Frontal cortex (tissue), 4 donors: ENCODE results near the gene BGN. TPM values are rescaled to one million over a fixed set of nuclear protein-coding genes. Genes with fewer than 3 reads are reported as not detected.
A peak's percentile ranks its signal among the peaks of the same experiment; 100 is the strongest.

ENCODE experiments used
- DNase-seq, 2 donors: peaks; one replicate each; pipeline ENCODE4 v3.0.0; 2012; ENCODE audit warnings: low spot score in 2 of 2
- FAIRE-seq: peaks from 2 replicates; lab custom pipeline; 2012; peaks lifted over from hg19 to GRCh38; lab: Jason Lieb, UNC
- total RNA-seq: library from RNA; depleted of rRNA; stranded (reverse); fragments of >200 nt; gene quantifications from one replicate; pipeline ENCODE4 v1.2.3, GENCODE V29; 2014
- donor health status: control.
- donor health status: control.
- donor health status: control.

The BGN gene
- total RNA-seq, 1 donor from 2014 or later: 1.6 TPM

GRCh38 chrX:153521034-153521433, 26.3 kb downstream of the BGN start:
- FAIRE-seq (no peak), DNase-seq (no peak)

GRCh38 chrX:153522259-153522658, 27.5 kb downstream of the BGN start:
- no peak for FAIRE-seq
- no peak for DNase-seq

DNA sequence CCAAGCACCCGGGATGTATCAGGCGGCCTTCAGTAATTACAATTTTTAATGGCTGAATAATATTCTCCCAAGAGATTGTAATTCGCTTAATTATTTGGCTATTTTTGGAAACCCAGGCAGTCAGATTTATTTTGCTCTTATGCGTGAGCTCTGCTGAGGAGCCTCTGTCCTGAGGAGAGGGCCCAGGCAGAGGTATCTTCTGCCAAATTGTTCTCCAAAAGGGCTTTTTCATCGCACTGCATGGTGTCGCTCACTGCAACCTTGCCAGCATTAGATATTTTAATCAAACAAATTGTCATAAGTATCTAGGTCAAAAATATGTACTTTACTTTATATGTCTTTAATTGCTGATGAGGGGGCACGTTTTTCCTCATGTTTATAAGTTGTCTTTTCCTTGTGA, 28.5 kb downstream of the BGN start:
- FAIRE-seq (no peak), DNase-seq (no peak)

- FAIRE-seq (no peak), DNase-seq (no peak)
Measured at GRCh38 chrX:153524234-153524633, 29.5 kb downstream of the BGN start.

- DNase-seq (no peak), FAIRE-seq (no peak)
Measured at GRCh38 chrX:153525451-153525850, 30.7 kb downstream of the BGN start.

DNA sequence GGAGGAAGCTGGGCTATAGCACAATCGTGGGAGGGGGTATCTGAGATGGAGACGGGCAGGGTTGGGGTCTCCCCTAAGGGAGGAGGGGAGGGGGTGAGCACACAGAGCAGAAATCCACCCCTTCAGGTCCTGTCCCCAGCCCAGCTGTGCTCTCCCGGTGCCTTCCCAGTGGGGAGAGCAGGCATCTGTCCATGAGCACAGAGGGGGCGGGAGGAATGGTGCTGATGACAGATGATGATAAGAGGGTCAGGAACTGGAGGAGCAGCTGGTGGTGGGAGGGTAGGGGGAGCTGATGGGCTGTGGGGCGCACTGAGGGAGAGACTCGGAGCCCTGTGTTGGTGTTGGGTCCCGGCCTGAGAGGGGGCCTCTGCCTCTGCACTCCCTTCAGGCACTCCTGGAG, 31.3 kb downstream of the BGN start:
- DNase-seq: no peak
- FAIRE-seq: no peak

- FAIRE-seq: no peak
- DNase-seq: no peak
Measured at GRCh38 chrX:153526801-153527200, 32.0 kb downstream of the BGN start.

DNA sequence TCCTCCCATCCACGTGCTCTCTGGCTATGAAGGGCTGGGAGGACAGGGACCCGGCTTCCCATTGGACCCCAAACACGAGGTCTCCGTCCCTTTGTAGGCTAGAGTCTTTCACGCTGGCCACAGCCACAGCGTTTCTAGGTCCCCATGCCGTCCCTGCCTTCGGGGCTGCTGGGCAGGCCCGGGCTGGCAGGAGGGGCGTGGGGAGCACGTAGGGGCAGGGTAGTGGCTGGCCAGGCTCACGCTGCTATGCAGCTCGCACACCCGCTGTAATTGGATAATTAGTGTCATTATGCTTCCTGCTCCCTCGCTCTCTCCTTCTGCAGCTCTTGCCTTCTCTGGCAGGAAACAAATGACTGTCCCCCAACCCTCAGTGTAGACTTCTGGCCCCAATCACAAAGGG, 32.4 kb downstream of the BGN start:
- FAIRE-seq (no peak), DNase-seq (no peak)

DNA sequence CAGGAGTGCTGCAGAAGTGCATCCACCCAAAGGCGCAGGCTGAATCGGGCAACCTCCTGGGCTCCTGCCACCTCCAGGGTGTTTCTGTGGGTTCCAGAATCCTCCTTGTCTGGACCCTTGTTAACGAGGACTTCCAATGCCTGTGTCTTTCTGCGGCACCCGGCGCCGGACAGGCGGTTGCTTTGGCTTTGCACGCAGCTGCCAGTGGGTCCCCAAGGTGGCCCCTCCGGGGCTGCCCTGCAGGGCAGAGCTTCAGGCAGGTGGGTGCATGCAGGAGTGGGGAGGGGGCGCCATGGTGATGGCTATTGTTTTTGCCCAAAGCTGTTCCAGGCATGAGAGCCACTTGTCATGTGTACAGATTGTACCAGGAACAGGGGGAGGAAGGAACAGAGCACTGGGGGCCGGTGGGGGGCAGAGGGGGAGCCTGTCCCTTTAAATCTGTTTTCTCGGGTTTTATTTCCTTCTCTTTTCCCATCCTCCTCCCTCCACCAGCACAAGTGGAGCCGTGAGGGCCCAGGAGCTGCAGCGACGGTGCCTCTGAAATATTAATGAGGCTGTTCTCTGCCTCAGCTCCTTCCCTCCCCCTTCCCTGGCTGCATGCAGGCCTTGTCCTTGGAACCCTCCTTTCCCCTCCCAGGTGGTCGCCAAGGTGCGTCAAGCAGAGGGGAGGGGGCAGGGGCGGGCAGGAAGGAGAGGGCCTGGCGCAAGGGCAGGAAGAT, 35.8 kb downstream of the BGN start:
- no peak for FAIRE-seq
- no peak for DNase-seq

GRCh38 chrX:153533091-153533490, 38.3 kb downstream of the BGN start:
- FAIRE-seq: no peak

DNA sequence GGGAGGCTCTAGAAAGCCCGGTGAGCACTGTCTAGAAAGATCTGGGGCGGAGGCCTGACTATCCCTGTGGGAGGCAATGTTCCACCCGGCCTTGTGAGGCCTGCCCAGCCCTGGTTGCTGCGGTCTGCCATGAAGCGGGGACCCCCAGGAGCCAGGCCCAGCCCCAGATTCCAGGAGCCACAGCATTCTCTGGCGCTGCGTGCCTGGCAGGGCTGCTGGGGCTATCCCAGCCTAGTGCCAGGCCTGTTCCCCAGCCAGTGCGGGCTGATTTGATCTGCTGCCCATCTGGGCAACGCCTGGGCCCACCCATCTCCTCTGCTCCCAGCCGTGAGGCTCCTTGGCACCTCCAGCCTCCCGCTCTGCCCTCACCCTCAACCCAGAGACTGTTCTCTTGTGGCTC, 42.3 kb downstream of the BGN start:
- no peak for DNase-seq
- FAIRE-seq: no peak

More at GRCh38 chrX:153533091-153533490, 38.3 kb downstream of the BGN start:
- DNase-seq: no peak

GRCh38 chrX:153537526-153538295, 42.9 kb downstream of the BGN start:
- no peak for FAIRE-seq
- DNase-seq: no peak

DNA sequence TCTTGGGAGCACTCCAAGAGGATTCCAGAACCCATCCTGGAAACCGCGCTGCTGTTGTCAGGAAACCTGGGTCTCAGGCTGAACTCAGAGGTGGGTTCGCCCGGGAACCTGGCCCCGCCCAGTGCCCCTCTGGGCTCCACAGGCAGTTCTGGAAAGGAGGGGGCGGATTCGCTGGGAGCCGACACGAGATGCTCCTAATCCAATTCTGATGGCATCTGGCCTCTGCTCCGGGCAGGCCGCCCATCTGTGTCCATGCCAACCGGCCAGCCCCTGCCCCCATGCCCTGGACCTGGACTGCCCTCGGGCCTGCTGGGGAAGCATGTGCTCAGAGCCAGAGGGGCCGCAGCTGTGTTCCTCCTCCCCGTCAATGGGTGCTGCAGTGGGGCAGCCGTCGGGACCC, 43.6 kb downstream of the BGN start:
- FAIRE-seq (no peak), DNase-seq (no peak)

DNA sequence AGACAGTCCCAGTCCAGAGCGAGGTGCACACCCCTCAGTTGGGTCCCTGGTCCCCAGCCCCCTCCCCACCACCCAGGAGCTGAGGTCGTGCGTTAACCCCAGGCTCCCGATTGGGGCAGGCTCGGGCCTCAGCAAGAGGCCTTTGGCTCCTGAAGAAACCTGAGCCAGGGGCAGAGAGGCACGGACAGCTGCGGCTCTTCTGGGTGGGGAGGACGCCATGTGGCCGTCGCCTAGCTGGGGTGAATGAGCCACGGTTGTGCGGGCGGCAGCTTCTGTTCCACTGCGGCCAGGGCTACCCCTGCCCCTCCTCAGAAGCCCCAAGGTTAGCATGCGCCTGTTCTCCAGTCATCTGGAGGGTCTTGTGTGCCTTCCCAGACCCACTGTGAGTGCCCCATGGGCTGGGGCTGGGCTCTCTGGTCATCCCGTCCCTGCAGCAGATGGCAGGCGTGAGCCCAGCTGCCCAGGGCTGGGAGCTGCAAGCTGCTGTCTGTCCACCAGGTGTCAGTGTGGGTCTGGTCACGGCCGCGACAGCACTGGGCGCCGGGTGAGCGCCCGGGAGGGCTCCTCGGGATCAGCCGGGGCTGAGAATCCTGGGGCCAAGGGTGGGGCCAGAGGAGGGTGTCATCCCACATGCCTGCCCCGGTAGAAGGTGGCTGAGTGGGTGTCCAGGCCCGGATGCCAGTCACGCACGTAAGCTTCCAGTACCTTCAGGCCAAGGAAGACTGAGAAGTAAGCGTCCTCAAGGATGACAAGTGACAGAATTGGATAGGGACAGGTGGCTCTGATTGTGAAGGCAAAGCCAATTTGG, 44.6 kb downstream of the BGN start:
- FAIRE-seq (no peak), DNase-seq (peak; percentile 73 to 74)

DNA sequence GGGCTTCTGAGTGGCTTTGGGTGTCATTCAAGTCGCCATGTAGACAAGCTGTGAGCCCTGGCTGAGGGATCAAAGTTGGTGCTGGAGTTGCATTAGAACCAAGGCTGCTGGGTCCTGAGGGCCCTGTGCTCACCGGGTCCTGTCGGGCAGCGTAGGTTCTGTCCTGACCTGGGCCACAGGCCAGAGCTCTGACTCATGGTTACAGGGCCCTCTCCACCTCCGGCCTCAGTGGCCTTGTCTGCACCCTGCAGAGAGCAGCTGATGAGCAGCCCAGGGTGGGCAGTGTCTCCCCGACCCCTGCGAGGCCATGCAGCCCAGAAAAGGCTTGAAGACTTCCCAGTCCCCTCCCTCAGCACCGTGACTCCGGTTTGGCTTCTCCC, 45.2 kb downstream of the BGN start:
- no peak for FAIRE-seq
- DNase-seq: no peak

DNA sequence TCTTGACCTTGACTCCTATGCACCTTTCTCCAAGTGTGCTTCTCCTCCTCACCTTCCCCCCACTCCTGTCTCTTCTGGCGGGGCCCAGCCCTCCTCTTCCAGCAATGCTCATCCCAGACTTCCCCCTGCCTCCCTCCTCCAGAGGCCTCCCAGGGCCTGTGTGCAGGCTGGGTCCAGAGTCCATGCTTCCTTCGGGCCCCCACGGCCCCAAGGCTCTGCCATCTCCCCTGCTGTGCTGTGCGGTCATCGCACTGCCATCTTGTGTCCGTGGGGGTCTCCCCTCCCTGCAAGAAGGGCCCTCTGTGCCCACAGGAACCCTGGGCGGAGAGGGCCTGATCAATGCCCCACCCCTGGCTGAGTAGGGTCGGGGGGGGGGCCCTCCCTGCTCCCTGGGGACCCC, 49.9 kb downstream of the BGN start:
- FAIRE-seq (no peak), DNase-seq (no peak)

GRCh38 chrX:153546386-153546785, 51.6 kb downstream of the BGN start:
- DNase-seq (no peak), FAIRE-seq (no peak)

- FAIRE-seq (no peak), DNase-seq (no peak)
Measured at GRCh38 chrX:153547195-153547594, 52.4 kb downstream of the BGN start.

DNA sequence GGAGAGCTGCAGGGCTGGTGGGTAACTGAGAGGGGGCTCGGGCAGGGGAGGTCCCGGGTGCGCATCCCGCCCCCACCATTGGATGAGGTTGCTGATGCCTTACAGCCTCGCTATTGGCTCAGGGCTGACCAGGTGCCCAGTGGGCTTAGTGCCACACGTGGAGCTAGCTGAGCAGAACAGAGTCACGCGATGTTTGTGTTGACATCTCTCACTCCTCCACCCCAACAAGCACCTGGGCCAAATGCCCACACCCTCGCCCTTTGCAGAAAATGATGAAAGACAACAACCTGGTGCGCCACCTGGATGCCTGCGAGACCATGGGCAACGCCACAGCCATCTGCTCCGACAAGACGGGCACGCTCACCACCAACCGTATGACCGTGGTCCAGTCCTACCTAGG, 54.5 kb downstream of the BGN start:
- FAIRE-seq: no peak
- no peak for DNase-seq

DNA sequence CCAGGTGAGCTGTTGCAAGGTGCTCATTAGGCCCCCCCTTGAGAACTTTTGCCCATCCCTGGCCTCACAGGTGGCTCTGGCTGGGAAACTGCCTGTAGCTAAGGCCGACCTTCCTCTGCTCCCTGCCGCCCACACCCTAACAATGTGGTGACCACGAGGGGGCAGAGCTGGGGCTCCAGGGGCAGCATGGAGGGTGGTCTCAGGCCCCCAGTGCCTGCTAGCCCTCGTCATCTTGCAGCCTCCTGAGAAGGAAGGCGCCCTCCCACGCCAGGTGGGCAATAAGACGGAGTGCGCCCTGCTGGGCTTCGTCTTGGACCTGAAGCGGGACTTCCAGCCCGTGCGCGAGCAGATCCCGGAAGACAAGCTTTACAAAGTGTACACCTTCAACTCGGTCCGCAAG, 55.0 kb downstream of the BGN start:
- DNase-seq (no peak), FAIRE-seq (no peak)

DNA sequence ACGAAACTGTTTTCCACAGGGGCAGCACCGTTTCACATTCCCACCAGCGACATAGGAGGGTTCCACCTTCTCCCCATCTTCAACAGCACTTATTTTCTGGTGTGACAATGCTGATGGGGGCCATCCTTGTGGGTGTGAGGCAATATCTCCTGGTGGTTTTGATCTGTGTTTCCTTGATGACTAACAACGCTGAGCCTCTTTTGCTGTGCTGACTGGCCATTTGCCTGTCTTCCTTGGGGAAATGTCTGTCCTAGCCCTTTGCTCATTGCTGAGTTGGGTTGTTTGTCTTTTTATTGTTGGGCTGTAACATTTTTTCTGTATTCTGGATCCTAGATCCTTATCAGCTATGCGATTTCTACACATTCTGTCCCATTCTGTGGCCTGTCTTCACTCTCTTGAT, 56.4 kb downstream of the BGN start:
- DNase-seq (no peak), FAIRE-seq (no peak)
